ENCODE measurements around the gene POPDC2.

DNA sequence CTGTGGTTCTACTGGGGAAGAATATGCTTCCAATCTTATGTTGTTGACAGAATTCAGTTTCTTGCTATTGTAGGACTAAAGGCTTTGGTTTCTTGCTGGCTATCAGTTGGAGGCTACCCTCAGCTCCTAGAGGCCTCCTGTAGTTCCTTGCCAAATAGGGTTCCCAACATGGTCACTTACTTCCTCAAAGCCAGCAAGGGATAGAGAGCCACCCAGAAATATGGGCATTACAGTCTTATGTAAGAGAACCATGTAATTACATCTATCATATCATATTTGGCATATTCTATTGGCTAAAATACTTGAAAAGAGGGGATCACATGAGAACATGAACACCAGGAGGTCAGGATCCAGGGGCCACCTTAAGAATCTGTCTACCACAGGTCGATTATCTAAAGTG is 23.0 kb upstream of the POPDC2 start:
- no peak for TF ChIP-seq RAD21 (IDR thresholded peaks at IDR 0.05; ENCODE audit: low read length)
- TF ChIP-seq POLR2A (IDR thresholded peaks at IDR 0.05; ENCODE audit: low read depth, low read length), result no peak
- TF ChIP-seq, protein P1, sequence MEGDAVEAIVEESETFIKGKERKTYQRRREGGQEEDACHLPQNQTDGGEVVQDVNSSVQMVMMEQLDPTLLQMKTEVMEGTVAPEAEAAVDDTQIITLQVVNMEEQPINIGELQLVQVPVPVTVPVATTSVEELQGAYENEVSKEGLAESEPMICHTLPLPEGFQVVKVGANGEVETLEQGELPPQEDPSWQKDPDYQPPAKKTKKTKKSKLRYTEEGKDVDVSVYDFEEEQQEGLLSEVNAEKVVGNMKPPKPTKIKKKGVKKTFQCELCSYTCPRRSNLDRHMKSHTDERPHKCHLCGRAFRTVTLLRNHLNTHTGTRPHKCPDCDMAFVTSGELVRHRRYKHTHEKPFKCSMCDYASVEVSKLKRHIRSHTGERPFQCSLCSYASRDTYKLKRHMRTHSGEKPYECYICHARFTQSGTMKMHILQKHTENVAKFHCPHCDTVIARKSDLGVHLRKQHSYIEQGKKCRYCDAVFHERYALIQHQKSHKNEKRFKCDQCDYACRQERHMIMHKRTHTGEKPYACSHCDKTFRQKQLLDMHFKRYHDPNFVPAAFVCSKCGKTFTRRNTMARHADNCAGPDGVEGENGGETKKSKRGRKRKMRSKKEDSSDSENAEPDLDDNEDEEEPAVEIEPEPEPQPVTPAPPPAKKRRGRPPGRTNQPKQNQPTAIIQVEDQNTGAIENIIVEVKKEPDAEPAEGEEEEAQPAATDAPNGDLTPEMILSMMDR (conservative IDR thresholded peaks at IDR 0.05; ENCODE audit: low read depth, low read length), result no peak
- TF ChIP-seq SMC3 (IDR thresholded peaks at IDR 0.05; ENCODE audit: low read depth, low read length), result no peak
- no peak for TF ChIP-seq BHLHE40 (IDR thresholded peaks at IDR 0.05; ENCODE audit: low read depth, low read length)
- TF ChIP-seq MAZ (IDR thresholded peaks at IDR 0.05; ENCODE audit: borderline replicate concordance, low read depth, low read length), result no peak
- TF ChIP-seq FOS (IDR thresholded peaks at IDR 0.05; ENCODE audit: low read depth, low read length), result no peak
- TF ChIP-seq NFE2L2 (IDR thresholded peaks at IDR 0.05; ENCODE audit: low read depth, low read length), result no peak
- TF ChIP-seq MAFK (IDR thresholded peaks at IDR 0.05; ENCODE audit: low read depth, low read length), result no peak
- no peak for TF ChIP-seq CEBPB (IDR thresholded peaks at IDR 0.05; ENCODE audit: low read depth, low read length)
- TF ChIP-seq MXI1 (IDR thresholded peaks at IDR 0.05; ENCODE audit: borderline replicate concordance, low read depth, low read length), result no peak
- no peak for TF ChIP-seq RFX5 (IDR thresholded peaks at IDR 0.05; ENCODE audit: low read depth, low read length)
- TF ChIP-seq USF2 (IDR thresholded peaks at IDR 0.05; ENCODE audit: low read depth, low read length), result no peak
- TF ChIP-seq RCOR1 (IDR thresholded peaks at IDR 0.05; ENCODE audit: insufficient replicate concordance, low read length), result no peak
